GM23338 (cell line): ENCODE measurements around the gene PXK. TPM values are rescaled to one million over a fixed set of nuclear protein-coding genes. Genes with fewer than 3 reads are reported as not detected.

Source experiments
- ATAC-seq: fragments of 200-7000 bp; cut with Tn5 transposase; 3 replicates; pipeline ENCODE4 v1.9.1; 2020
- DNase-seq: peaks from one replicate; pipeline ENCODE4 v3.0.0-alpha.2; 2015; ENCODE audit warnings: low spot score
- H2AFZ ChIP-seq: fragments of 200-600 bp; sonication (generic); 2 replicates; pipeline ENCODE4 v1.8.0; 2016; ENCODE audit warnings: antibody characterized with exemption, mild to moderate bottlenecking, moderate library complexity
- H3F3A ChIP-seq: fragments of 200-600 bp; sonication (generic); replicated peaks from 2 replicates; pipeline ENCODE4 v1.8.0; 2017; ENCODE audit warnings: antibody characterized with exemption, mixed run types, low read depth
- H3K27ac ChIP-seq: fragments of 200-600 bp; sonication (generic); 2 replicates; pipeline ENCODE4 v1.6.1; 2016; ENCODE audit warnings: low read depth
- H3K27me3 ChIP-seq: fragments of 200-600 bp; sonication (generic); 2 replicates; pipeline ENCODE4 v1.8.0; 2016; ENCODE audit warnings: mild to moderate bottlenecking, mixed run types, moderate library complexity; ENCODE audit not compliant: insufficient read depth
- H3K36me3 ChIP-seq: fragments of 200-600 bp; sonication (generic); 2 replicates; pipeline ENCODE4 v1.8.0; 2016; ENCODE audit warnings: mild to moderate bottlenecking; ENCODE audit not compliant: insufficient read depth
- H3K4me1 ChIP-seq: fragments of 200-600 bp; sonication (generic); 2 replicates; pipeline ENCODE4 v1.8.0; 2016; ENCODE audit warnings: mild to moderate bottlenecking, moderate library complexity; ENCODE audit not compliant: insufficient read depth
- H3K4me2 ChIP-seq: fragments of 200-600 bp; sonication (generic); 2 replicates; pipeline ENCODE4 v1.7.1; 2017; ENCODE audit warnings: mixed run types
- H3K4me3 ChIP-seq: fragments of 200-600 bp; sonication (generic); 2 replicates; pipeline ENCODE4 v1.6.1; 2016; ENCODE audit warnings: mixed run types
- H3K79me2 ChIP-seq: fragments of 200-600 bp; sonication (generic); replicated peaks from 2 replicates; pipeline ENCODE4 v1.8.0; 2017; ENCODE audit warnings: mild to moderate bottlenecking; ENCODE audit not compliant: insufficient read depth
- H3K9me2 ChIP-seq: fragments of 200-600 bp; sonication (generic); 2 replicates; pipeline ENCODE4 v1.8.0; 2017; ENCODE audit not compliant: insufficient read depth
- H4K20me1 ChIP-seq: fragments of 200-600 bp; sonication (generic); replicated peaks from 2 replicates; pipeline ENCODE4 v1.8.0; 2017; ENCODE audit warnings: mild to moderate bottlenecking; ENCODE audit not compliant: insufficient read depth
- H3K27ac Mint-ChIP-seq: 2 replicates; pipeline ENCODE4 v1.8.0; 2020; ENCODE audit warnings: inconsistent platforms, mild to moderate bottlenecking, moderate library complexity, mixed read lengths
- H3K27me3 Mint-ChIP-seq: 3 replicates; pipeline ENCODE4 v1.8.0; 2022; ENCODE audit warnings: low read depth, mild to moderate bottlenecking, moderate library complexity, mixed read lengths, inconsistent platforms; ENCODE audit not compliant: insufficient read depth, poor library complexity
- H3K36me3 Mint-ChIP-seq: 3 replicates; pipeline ENCODE4 v1.8.0; 2021; ENCODE audit warnings: low read depth, mild to moderate bottlenecking, inconsistent platforms, moderate library complexity, mixed read lengths
- H3K4me1 Mint-ChIP-seq: 3 replicates; pipeline ENCODE4 v1.8.0; 2020; ENCODE audit warnings: mild to moderate bottlenecking, inconsistent platforms, mixed read lengths
- H3K4me3 Mint-ChIP-seq: 3 replicates; pipeline ENCODE4 v1.8.0; 2021; ENCODE audit warnings: moderate library complexity, mild to moderate bottlenecking, inconsistent platforms, mixed read lengths
- H3K9me3 Mint-ChIP-seq: 3 replicates; pipeline ENCODE4 v1.8.0; 2020; ENCODE audit warnings: moderate library complexity, mild to moderate bottlenecking, inconsistent platforms, mixed read lengths
- EZH2 ChIP-seq: fragments of 200-600 bp; sonication (generic); IDR thresholded peaks from one replicate; pipeline ENCODE4 v1.8.0; 2017; ENCODE audit warnings: antibody characterized with exemption, mild to moderate bottlenecking, low read depth; ENCODE audit not compliant: unreplicated experiment
- EZH2phosphoT487 ChIP-seq: fragments of 200-600 bp; sonication (generic); IDR thresholded peaks from one replicate; pipeline ENCODE4 v1.8.1; 2018; ENCODE audit warnings: antibody characterized with exemption; ENCODE audit not compliant: unreplicated experiment
- NANOG ChIP-seq: IDR thresholded peaks from 2 replicates; pipeline ENCODE4 v1.6.1; 2016; ENCODE audit warnings: antibody characterized with exemption, borderline replicate concordance
- POLR2AphosphoS5 ChIP-seq: IDR thresholded peaks from 2 replicates; pipeline ENCODE4 v1.6.1; 2016; ENCODE audit warnings: antibody characterized with exemption, low read depth
- STAT1 ChIP-seq: IDR thresholded peaks from one replicate; pipeline ENCODE4 v1.6.1; 2016; ENCODE audit warnings: antibody characterized with exemption; ENCODE audit not compliant: unreplicated experiment
- ZNF114 ChIP-seq: fragments of 250-450 bp; sonication (Bioruptor Pico); IDR thresholded peaks from 2 replicates; pipeline ENCODE4 v1.5.0; 2020; ENCODE audit warnings: mild to moderate bottlenecking, moderate library complexity
- ZNF331 ChIP-seq: fragments of 250-450 bp; sonication (Bioruptor Pico); IDR thresholded peaks from 2 replicates; pipeline ENCODE4 v1.5.0; 2020; ENCODE audit warnings: low read depth, mild to moderate bottlenecking, moderate library complexity
- polyA plus RNA-seq: library from polyadenylated mRNA; unstranded; fragments of >200 nt; fragmentation: Nextera tagmentation; extraction: Ambion mirVana; gene quantifications from 2 replicates; pipeline ENCODE4 v1.2.1, GENCODE V29; 2016
- total RNA-seq: library from RNA; depleted of rRNA; stranded (reverse); fragments of >200 nt; shearing (Covaris generic); gene quantifications from 2 replicates; pipeline ENCODE4 v1.2.3, GENCODE V29; 2014
- TF ChIP-seq, protein P1 (sequence below): fragments of 250-450 bp; sonication (Bioruptor Pico); IDR thresholded peaks from 2 replicates; pipeline ENCODE4 v1.5.0; 2020; ENCODE audit warnings: mild to moderate bottlenecking, moderate library complexity
- TF ChIP-seq, protein P2 (sequence below), 2 experiments: fragments of 200-600 bp in 1 of 2; sonication (generic) in 1 of 2; conservative IDR thresholded peaks; 2 replicates each; pipeline versions ENCODE4 v1.5.1 to v1.6.1; 2016 to 2017; ENCODE audit warnings: antibody characterized with exemption in 2 of 2, low read depth in 2 of 2, mild to moderate bottlenecking in 2 of 2, moderate library complexity in 1 of 2
- TF ChIP-seq, protein P3 (sequence below): IDR thresholded peaks from one replicate; pipeline ENCODE4 v1.6.1; 2018; ENCODE audit warnings: antibody characterized with exemption; ENCODE audit not compliant: unreplicated experiment
- TF ChIP-seq, protein P4 (sequence below): IDR thresholded peaks from 2 replicates; pipeline ENCODE4 v1.6.1; 2016; ENCODE audit warnings: antibody characterized with exemption

Gene PXK
- total and polyA plus RNA-seq, 2 experiments from 2014 or later = 6.4 to 6.5 TPM

DNA sequence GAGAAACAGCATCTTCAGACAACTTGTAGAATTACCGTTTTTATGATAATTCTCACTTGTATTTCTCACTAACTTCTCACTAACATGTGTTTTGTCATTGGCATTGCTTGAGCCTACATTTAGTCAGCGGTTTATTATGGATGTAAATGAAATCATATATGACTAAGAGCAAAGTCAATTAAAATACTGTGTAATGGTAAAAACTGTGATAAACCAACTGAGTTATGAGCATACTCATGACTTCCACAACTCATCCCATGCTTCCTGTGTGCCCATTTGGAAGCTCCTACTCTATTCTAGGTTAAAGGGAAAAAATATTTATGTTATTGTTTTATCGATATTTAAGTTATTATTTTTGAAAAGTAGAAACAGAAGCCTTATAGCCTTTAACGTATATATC, 12.8 kb downstream of the PXK start (continued):
- TF ChIP-seq, protein P1, sequence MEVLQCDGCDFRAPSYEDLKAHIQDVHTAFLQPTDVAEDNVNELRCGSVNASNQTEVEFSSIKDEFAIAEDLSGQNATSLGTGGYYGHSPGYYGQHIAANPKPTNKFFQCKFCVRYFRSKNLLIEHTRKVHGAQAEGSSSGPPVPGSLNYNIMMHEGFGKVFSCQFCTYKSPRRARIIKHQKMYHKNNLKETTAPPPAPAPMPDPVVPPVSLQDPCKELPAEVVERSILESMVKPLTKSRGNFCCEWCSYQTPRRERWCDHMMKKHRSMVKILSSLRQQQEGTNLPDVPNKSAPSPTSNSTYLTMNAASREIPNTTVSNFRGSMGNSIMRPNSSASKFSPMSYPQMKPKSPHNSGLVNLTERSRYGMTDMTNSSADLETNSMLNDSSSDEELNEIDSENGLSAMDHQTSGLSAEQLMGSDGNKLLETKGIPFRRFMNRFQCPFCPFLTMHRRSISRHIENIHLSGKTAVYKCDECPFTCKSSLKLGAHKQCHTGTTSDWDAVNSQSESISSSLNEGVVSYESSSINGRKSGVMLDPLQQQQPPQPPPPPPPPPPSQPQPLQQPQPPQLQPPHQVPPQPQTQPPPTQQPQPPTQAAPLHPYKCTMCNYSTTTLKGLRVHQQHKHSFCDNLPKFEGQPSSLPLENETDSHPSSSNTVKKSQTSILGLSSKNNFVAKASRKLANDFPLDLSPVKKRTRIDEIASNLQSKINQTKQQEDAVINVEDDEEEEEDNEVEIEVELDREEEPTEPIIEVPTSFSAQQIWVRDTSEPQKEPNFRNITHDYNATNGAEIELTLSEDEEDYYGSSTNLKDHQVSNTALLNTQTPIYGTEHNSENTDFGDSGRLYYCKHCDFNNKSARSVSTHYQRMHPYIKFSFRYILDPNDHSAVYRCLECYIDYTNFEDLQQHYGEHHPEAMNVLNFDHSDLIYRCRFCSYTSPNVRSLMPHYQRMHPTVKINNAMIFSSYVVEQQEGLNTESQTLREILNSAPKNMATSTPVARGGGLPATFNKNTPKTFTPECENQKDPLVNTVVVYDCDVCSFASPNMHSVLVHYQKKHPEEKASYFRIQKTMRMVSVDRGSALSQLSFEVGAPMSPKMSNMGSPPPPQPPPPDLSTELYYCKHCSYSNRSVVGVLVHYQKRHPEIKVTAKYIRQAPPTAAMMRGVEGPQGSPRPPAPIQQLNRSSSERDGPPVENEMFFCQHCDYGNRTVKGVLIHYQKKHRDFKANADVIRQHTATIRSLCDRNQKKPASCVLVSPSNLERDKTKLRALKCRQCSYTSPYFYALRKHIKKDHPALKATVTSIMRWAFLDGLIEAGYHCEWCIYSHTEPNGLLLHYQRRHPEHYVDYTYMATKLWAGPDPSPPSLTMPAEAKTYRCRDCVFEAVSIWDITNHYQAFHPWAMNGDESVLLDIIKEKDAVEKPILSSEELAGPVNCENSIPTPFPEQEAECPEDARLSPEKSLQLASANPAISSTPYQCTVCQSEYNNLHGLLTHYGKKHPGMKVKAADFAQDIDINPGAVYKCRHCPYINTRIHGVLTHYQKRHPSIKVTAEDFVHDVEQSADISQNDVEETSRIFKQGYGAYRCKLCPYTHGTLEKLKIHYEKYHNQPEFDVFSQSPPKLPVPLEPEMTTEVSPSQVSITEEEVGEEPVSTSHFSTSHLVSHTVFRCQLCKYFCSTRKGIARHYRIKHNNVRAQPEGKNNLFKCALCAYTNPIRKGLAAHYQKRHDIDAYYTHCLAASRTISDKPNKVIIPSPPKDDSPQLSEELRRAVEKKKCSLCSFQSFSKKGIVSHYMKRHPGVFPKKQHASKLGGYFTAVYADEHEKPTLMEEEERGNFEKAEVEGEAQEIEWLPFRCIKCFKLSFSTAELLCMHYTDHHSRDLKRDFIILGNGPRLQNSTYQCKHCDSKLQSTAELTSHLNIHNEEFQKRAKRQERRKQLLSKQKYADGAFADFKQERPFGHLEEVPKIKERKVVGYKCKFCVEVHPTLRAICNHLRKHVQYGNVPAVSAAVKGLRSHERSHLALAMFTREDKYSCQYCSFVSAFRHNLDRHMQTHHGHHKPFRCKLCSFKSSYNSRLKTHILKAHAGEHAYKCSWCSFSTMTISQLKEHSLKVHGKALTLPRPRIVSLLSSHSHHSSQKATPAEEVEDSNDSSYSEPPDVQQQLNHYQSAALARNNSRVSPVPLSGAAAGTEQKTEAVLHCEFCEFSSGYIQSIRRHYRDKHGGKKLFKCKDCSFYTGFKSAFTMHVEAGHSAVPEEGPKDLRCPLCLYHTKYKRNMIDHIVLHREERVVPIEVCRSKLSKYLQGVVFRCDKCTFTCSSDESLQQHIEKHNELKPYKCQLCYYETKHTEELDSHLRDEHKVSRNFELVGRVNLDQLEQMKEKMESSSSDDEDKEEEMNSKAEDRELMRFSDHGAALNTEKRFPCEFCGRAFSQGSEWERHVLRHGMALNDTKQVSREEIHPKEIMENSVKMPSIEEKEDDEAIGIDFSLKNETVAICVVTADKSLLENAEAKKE (CRISPR knock-in tag) = no peak
- no peak for TF ChIP-seq EZH2phosphoT487
- TF ChIP-seq ZNF114 (CRISPR knock-in tag) = no peak
- TF ChIP-seq POLR2AphosphoS5 = no peak

DNA sequence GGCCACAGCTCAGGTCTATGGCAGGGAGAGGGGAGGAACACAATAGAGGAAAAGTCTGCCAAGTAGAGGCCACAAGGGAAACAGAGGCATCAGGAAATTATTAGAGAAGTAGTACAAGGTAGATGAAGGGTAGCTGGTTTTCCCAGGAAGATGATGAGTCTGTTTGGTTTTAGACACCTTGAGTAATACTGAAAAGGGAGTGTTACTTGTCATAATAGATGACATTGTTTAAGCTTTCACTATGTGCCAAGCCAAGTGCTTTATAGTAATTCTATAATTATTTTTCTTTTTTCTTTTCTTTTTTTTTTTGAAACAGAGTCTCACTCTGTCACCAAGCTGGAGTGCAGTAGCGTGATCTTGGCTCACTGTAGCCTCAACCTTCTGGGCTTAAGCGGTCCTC, 13.7 kb downstream of the PXK start:
- no peak overlapping the region for H3K4me3 ChIP-seq
- no peaks in the 10 kb centered on the region for H4K20me1 ChIP-seq
- H3K27me3 ChIP-seq = no peaks in the 10 kb centered on the region
- DNase-seq (no peak), ATAC-seq (no peak)
- H2AFZ ChIP-seq = no peak overlapping the region
- H3K36me3 ChIP-seq = no peaks in the 10 kb centered on the region
- H3K27me3 Mint-ChIP-seq = peaks cover 2% of the 10 kb centered on the region
- no peaks in the 10 kb centered on the region for H3K36me3 Mint-ChIP-seq
- H3F3A ChIP-seq = no peaks in the 10 kb centered on the region
- H3K9me3 Mint-ChIP-seq = no peaks in the 10 kb centered on the region
- no peak overlapping the region for H3K4me3 Mint-ChIP-seq
- no peaks in the 10 kb centered on the region for H3K4me1 Mint-ChIP-seq
- TF ChIP-seq, protein P2, sequence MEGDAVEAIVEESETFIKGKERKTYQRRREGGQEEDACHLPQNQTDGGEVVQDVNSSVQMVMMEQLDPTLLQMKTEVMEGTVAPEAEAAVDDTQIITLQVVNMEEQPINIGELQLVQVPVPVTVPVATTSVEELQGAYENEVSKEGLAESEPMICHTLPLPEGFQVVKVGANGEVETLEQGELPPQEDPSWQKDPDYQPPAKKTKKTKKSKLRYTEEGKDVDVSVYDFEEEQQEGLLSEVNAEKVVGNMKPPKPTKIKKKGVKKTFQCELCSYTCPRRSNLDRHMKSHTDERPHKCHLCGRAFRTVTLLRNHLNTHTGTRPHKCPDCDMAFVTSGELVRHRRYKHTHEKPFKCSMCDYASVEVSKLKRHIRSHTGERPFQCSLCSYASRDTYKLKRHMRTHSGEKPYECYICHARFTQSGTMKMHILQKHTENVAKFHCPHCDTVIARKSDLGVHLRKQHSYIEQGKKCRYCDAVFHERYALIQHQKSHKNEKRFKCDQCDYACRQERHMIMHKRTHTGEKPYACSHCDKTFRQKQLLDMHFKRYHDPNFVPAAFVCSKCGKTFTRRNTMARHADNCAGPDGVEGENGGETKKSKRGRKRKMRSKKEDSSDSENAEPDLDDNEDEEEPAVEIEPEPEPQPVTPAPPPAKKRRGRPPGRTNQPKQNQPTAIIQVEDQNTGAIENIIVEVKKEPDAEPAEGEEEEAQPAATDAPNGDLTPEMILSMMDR (conservative IDR thresholded peaks at IDR 0.05; ENCODE audit: low read depth in 2 of 2) = no peak
- TF ChIP-seq NANOG = no peak
- TF ChIP-seq, protein P3, sequence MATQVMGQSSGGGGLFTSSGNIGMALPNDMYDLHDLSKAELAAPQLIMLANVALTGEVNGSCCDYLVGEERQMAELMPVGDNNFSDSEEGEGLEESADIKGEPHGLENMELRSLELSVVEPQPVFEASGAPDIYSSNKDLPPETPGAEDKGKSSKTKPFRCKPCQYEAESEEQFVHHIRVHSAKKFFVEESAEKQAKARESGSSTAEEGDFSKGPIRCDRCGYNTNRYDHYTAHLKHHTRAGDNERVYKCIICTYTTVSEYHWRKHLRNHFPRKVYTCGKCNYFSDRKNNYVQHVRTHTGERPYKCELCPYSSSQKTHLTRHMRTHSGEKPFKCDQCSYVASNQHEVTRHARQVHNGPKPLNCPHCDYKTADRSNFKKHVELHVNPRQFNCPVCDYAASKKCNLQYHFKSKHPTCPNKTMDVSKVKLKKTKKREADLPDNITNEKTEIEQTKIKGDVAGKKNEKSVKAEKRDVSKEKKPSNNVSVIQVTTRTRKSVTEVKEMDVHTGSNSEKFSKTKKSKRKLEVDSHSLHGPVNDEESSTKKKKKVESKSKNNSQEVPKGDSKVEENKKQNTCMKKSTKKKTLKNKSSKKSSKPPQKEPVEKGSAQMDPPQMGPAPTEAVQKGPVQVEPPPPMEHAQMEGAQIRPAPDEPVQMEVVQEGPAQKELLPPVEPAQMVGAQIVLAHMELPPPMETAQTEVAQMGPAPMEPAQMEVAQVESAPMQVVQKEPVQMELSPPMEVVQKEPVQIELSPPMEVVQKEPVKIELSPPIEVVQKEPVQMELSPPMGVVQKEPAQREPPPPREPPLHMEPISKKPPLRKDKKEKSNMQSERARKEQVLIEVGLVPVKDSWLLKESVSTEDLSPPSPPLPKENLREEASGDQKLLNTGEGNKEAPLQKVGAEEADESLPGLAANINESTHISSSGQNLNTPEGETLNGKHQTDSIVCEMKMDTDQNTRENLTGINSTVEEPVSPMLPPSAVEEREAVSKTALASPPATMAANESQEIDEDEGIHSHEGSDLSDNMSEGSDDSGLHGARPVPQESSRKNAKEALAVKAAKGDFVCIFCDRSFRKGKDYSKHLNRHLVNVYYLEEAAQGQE = no peak
- no peak for TF ChIP-seq ZNF331
- TF ChIP-seq EZH2phosphoT487 = no peak
- no peak for TF ChIP-seq STAT1
- no peak for TF ChIP-seq POLR2AphosphoS5
- TF ChIP-seq ZNF114 (CRISPR knock-in tag) = no peak
- TF ChIP-seq, protein P4, sequence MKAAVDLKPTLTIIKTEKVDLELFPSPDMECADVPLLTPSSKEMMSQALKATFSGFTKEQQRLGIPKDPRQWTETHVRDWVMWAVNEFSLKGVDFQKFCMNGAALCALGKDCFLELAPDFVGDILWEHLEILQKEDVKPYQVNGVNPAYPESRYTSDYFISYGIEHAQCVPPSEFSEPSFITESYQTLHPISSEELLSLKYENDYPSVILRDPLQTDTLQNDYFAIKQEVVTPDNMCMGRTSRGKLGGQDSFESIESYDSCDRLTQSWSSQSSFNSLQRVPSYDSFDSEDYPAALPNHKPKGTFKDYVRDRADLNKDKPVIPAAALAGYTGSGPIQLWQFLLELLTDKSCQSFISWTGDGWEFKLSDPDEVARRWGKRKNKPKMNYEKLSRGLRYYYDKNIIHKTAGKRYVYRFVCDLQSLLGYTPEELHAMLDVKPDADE = no peak
- TF ChIP-seq EZH2 = no peak
- no peak overlapping the region for H3K27ac Mint-ChIP-seq
- H3K79me2 ChIP-seq = no peaks in the 10 kb centered on the region
- H3K27ac ChIP-seq = no peak overlapping the region
- H3K4me2 ChIP-seq = no peak overlapping the region
- H3K9me2 ChIP-seq = no peaks in the 10 kb centered on the region
- H3K4me1 ChIP-seq = no peaks in the 10 kb centered on the region
